Activated T-helper 1 cell treated with anti-CD3 and anti-CD28 coated beads, Interleukin-12 subunit alpha, Interleukin-12 subunit beta, Interleukin-2, Interleukin-4 antibody, amounts not matched to agents 30 ng/mL and 10 ng/mL and 1 ng/mL, durations not matched to agents 14 hours and 24 hours and 36 hours (primary cell): Measurements from ENCODE around the gene DOCK8. TPM values are rescaled to one million over a fixed set of nuclear protein-coding genes. Genes with fewer than 3 reads are reported as not detected.

Source experiments
- DNase-seq: peaks from one replicate; pipeline ENCODE4 v3.0.0; 2021; ENCODE audit warnings: low spot score
- H3K27ac Mint-ChIP-seq: one replicate; pipeline ENCODE4 v1.8.0; 2021; ENCODE audit warnings: mild to moderate bottlenecking, mixed read lengths
- H3K27me3 Mint-ChIP-seq: one replicate; pipeline ENCODE4 v1.8.0; 2022; ENCODE audit warnings: mild to moderate bottlenecking, moderate library complexity, mixed read lengths; ENCODE audit not compliant: insufficient read depth
- H3K36me3 Mint-ChIP-seq: one replicate; pipeline ENCODE4 v1.8.0; 2021; ENCODE audit warnings: low read depth, mixed read lengths
- H3K4me1 Mint-ChIP-seq: one replicate; pipeline ENCODE4 v1.8.0; 2021; ENCODE audit warnings: low read depth, mixed read lengths
- H3K4me3 Mint-ChIP-seq: one replicate; pipeline ENCODE4 v1.8.0; 2021; ENCODE audit warnings: mild to moderate bottlenecking, moderate library complexity, mixed read lengths
- H3K9me3 Mint-ChIP-seq: one replicate; pipeline ENCODE4 v1.8.0; 2021; ENCODE audit warnings: mixed read lengths
- intact Hi-C: fragments of 100-400 bp; cut with micrococcal nuclease; formaldehyde crosslinking; loops from one replicate; pipeline ENCODE4 v1.15.1; 2024
- total RNA-seq: library from RNA; stranded (reverse); gene quantifications from 2 replicates; pipeline ENCODE4 v1.2.3, GENCODE V29; 2022

Gene DOCK8
- total RNA-seq, 1 donor from 2014 or later, result 120 TPM

- intact Hi-C loops, result loop anchor here (2.0 kb wide), 1 partner anchor 65 kb away; the partner anchor contains the start of gene DOCK8
- no peak for DNase-seq
- Mint-ChIP-seq H3K4me1 (peaks cover 42% of the 10 kb centered on the region), H3K27me3 (no peaks in the 10 kb centered on the region), H3K4me3 (peak overlapping the region; percentile 3), H3K27ac (no peak overlapping the region), H3K9me3 (no peaks in the 10 kb centered on the region), H3K36me3 (peaks cover 30% of the 10 kb centered on the region)
Measured at GRCh38 chr9:279674-280073, 65.0 kb downstream of the DOCK8 start.

GRCh38 chr9:281741-282645 is 67.3 kb downstream of the DOCK8 start:
- Mint-ChIP-seq H3K27me3 (no peaks in the 10 kb centered on the region), H3K4me1 (peaks cover 54% of the 10 kb centered on the region), H3K4me3 (peak overlapping the region; percentile 80), H3K27ac (peak overlapping the region; percentile 82), H3K36me3 (peaks cover 36% of the 10 kb centered on the region), H3K9me3 (no peaks in the 10 kb centered on the region)
- DNase-seq, result no peak
- intact Hi-C loops, result loop anchor here (2.0 kb wide), 1 partner anchor 67 kb away; the partner anchor contains the start of gene DOCK8

GRCh38 chr9:286071-286740 is 71.5 kb downstream of the DOCK8 start:
- no peaks in the 10 kb centered on the region for H3K27me3 Mint-ChIP-seq
- DNase-seq, result no peak
- no peaks in the 10 kb centered on the region for H3K9me3 Mint-ChIP-seq
- H3K36me3 Mint-ChIP-seq, result peaks cover 60% of the 10 kb centered on the region
- H3K27ac Mint-ChIP-seq, result peak overlapping the region; percentile 19
- H3K4me1 Mint-ChIP-seq, result peaks cover 71% of the 10 kb centered on the region
- no peak overlapping the region for H3K4me3 Mint-ChIP-seq
- intact Hi-C loops, result no loop called here

GRCh38 chr9:289121-289520 is 74.5 kb downstream of the DOCK8 start:
- no peak for DNase-seq
- intact Hi-C loops, result no loop called here
- Mint-ChIP-seq H3K9me3 (no peaks in the 10 kb centered on the region), H3K4me3 (no peak overlapping the region), H3K27me3 (no peaks in the 10 kb centered on the region), H3K27ac (no peak overlapping the region), H3K36me3 (peaks cover 62% of the 10 kb centered on the region), H3K4me1 (peaks cover 53% of the 10 kb centered on the region)

GRCh38 chr9:292915-293314 is 78.2 kb downstream of the DOCK8 start:
- Mint-ChIP-seq H3K4me1 (peaks cover 47% of the 10 kb centered on the region), H3K9me3 (no peaks in the 10 kb centered on the region), H3K36me3 (peaks cover 60% of the 10 kb centered on the region), H3K4me3 (no peak overlapping the region), H3K27me3 (no peaks in the 10 kb centered on the region), H3K27ac (no peak overlapping the region)
- no peak for DNase-seq
- intact Hi-C loops, result no loop called here

- no peaks in the 10 kb centered on the region for H3K27me3 Mint-ChIP-seq
- no peak overlapping the region for H3K27ac Mint-ChIP-seq
- no peak overlapping the region for H3K4me3 Mint-ChIP-seq
- peaks cover 49% of the 10 kb centered on the region for H3K36me3 Mint-ChIP-seq
- intact Hi-C loops, result no loop called here
- no peaks in the 10 kb centered on the region for H3K9me3 Mint-ChIP-seq
- DNase-seq, result no peak
- H3K4me1 Mint-ChIP-seq, result peaks cover 37% of the 10 kb centered on the region
Measured at GRCh38 chr9:295576-295975, 80.9 kb downstream of the DOCK8 start.

- peaks cover 55% of the 10 kb centered on the region for H3K36me3 Mint-ChIP-seq
Measured at GRCh38 chr9:296411-296810, 81.7 kb downstream of the DOCK8 start.

GRCh38 chr9:297104-297972 is 82.7 kb downstream of the DOCK8 start:
- no peak for DNase-seq
- Mint-ChIP-seq H3K9me3 (no peaks in the 10 kb centered on the region), H3K36me3 (peaks cover 59% of the 10 kb centered on the region), H3K27ac (peak overlapping the region; percentile 80), H3K4me1 (peaks cover 37% of the 10 kb centered on the region), H3K27me3 (no peaks in the 10 kb centered on the region), H3K4me3 (no peak overlapping the region)
- intact Hi-C loops, result no loop called here

More at GRCh38 chr9:296411-296810, 81.7 kb downstream of the DOCK8 start:
- no peak for DNase-seq
- intact Hi-C loops, result no loop called here
- Mint-ChIP-seq H3K27me3 (no peaks in the 10 kb centered on the region), H3K4me1 (peaks cover 37% of the 10 kb centered on the region), H3K9me3 (no peaks in the 10 kb centered on the region), H3K4me3 (no peak overlapping the region), H3K27ac (no peak overlapping the region)

- H3K27ac Mint-ChIP-seq, result no peak overlapping the region
- no peaks in the 10 kb centered on the region for H3K9me3 Mint-ChIP-seq
- DNase-seq, result no peak
- no peaks in the 10 kb centered on the region for H3K4me1 Mint-ChIP-seq
- intact Hi-C loops, result no loop called here
- H3K27me3 Mint-ChIP-seq, result no peaks in the 10 kb centered on the region
- H3K4me3 Mint-ChIP-seq, result no peak overlapping the region
- peaks cover 56% of the 10 kb centered on the region for H3K36me3 Mint-ChIP-seq
Measured at GRCh38 chr9:303502-303901, 88.8 kb downstream of the DOCK8 start.

GRCh38 chr9:304106-304505 is 89.4 kb downstream of the DOCK8 start:
- intact Hi-C loops, result no loop called here
- Mint-ChIP-seq H3K36me3 (peaks cover 56% of the 10 kb centered on the region), H3K4me3 (no peak overlapping the region), H3K9me3 (no peaks in the 10 kb centered on the region), H3K27me3 (no peaks in the 10 kb centered on the region), H3K27ac (no peak overlapping the region), H3K4me1 (no peaks in the 10 kb centered on the region)
- DNase-seq, result no peak

- intact Hi-C loops, result loop anchor here (5.0 kb wide), 1 partner anchor 32 kb away; no protein-coding TSS in a partner anchor
- no peaks in the 10 kb centered on the region for H3K4me1 Mint-ChIP-seq
- H3K36me3 Mint-ChIP-seq, result peaks cover 56% of the 10 kb centered on the region
- no peak for DNase-seq
- H3K4me3 Mint-ChIP-seq, result no peak overlapping the region
- no peak overlapping the region for H3K27ac Mint-ChIP-seq
- no peaks in the 10 kb centered on the region for H3K9me3 Mint-ChIP-seq
- no peaks in the 10 kb centered on the region for H3K27me3 Mint-ChIP-seq
Measured at GRCh38 chr9:304519-305185, 90.0 kb downstream of the DOCK8 start.

- intact Hi-C loops, result loop anchor here (5.0 kb wide), 1 partner anchor 35 kb away; no protein-coding TSS in a partner anchor
- peaks cover 40% of the 10 kb centered on the region for H3K36me3 Mint-ChIP-seq
- H3K4me1 Mint-ChIP-seq, result no peaks in the 10 kb centered on the region
- H3K27me3 Mint-ChIP-seq, result no peaks in the 10 kb centered on the region
- no peak overlapping the region for H3K4me3 Mint-ChIP-seq
- no peaks in the 10 kb centered on the region for H3K9me3 Mint-ChIP-seq
- peak; percentile 20 for DNase-seq
- H3K27ac Mint-ChIP-seq, result no peak overlapping the region
Measured at GRCh38 chr9:306907-307306, 92.2 kb downstream of the DOCK8 start.
